HepG2 (cell line): ENCODE measurements around the gene GNG2.

Experiments used
- FOXO1 ChIP-seq: sonication (generic); formaldehyde crosslinking; IDR thresholded peaks from 2 replicates; pipeline ENCODE4 v1.4.0; 2020; ENCODE audit warnings: missing genetic modification reagents
- MYNN ChIP-seq: sonication (generic); formaldehyde crosslinking; IDR thresholded peaks from 2 replicates; pipeline ENCODE4 v1.4.0; 2020; ENCODE audit warnings: mild to moderate bottlenecking, low read depth, missing genetic modification reagents
- POLR2A ChIP-seq, 2 experiments: IDR thresholded peaks; 2 replicates each; pipeline ENCODE4 v1.6.1; 2011; ENCODE audit warnings: low read depth in 2 of 2, low read length in 2 of 2, mild to moderate bottlenecking in 1 of 2, moderate library complexity in 1 of 2; ENCODE audit not compliant: insufficient read depth in 1 of 2
- TARDBP ChIP-seq: sonication (generic); formaldehyde crosslinking; IDR thresholded peaks from 2 replicates; pipeline ENCODE4 v1.8.0; 2022; ENCODE audit warnings: mild to moderate bottlenecking, missing genetic modification reagents
- ZBTB38 ChIP-seq: sonication (generic); formaldehyde crosslinking; IDR thresholded peaks from 2 replicates; pipeline ENCODE4 v1.5.1; 2020; ENCODE audit warnings: mild to moderate bottlenecking, missing genetic modification reagents
- ZNF800 ChIP-seq: sonication (generic); formaldehyde crosslinking; IDR thresholded peaks from 2 replicates; pipeline ENCODE4 v1.4.0; 2020; ENCODE audit warnings: missing genetic modification reagents

- TF ChIP-seq ZNF800 (CRISPR knock-in tag) (no peak), POLR2A (IDR thresholded peaks at IDR 0.05; ENCODE audit: insufficient read depth in 1 of 2, low read depth in 2 of 2, low read length in 2 of 2) (no peak), ZBTB38 (CRISPR knock-in tag) (no peak), MYNN (CRISPR knock-in tag) (no peak), TARDBP (CRISPR knock-in tag) (no peak), FOXO1 (CRISPR knock-in tag) (no peak)
These were observed 11.4 kb downstream of the GNG2 start for GRCh38 chr14:51871846-51872245.
